CD14-positive monocyte (primary cell): ENCODE data around the gene DOCK3. TPM values are rescaled to one million over a fixed set of nuclear protein-coding genes. Genes with fewer than 3 reads are reported as not detected.

ENCODE experiments used
- DNase-seq, 3 donors: peaks; one replicate each; pipeline ENCODE4 v3.0.0-alpha.2; 2011 to 2022
- H2AFZ ChIP-seq: 2 replicates; pipeline ENCODE4 v1.6.0; 2012; ENCODE audit warnings: mild to moderate bottlenecking, low read depth, low read length, inconsistent platforms; ENCODE audit not compliant: insufficient read depth, poor library complexity, severe bottlenecking
- H3K27ac ChIP-seq, 2 donors: 1 replicate in 1 of 2; 2 replicates in 1 of 2; pipeline ENCODE4 v1.5.1; 2012 to 2013; ENCODE audit warnings: low read length in 2 of 2, control low read depth in 1 of 2, inconsistent platforms in 1 of 2, low read depth in 1 of 2, mild to moderate bottlenecking in 1 of 2
- H3K27me3 ChIP-seq, 2 donors: one replicate each; pipeline versions ENCODE4 v1.6.0 to v1.6.1; 2011 to 2013; ENCODE audit warnings: low read length in 2 of 2; ENCODE audit not compliant: control insufficient read depth in 2 of 2, insufficient read depth in 2 of 2
- H3K36me3 ChIP-seq, 2 donors: replicated peaks in 1 of 2; 1 replicate in 1 of 2; 2 replicates in 1 of 2; pipeline versions ENCODE4 v1.5.1 to v1.6.1; 2012 to 2013; ENCODE audit warnings: low read length in 2 of 2, control low read depth in 1 of 2, inconsistent platforms in 1 of 2, mild to moderate bottlenecking in 1 of 2; ENCODE audit not compliant: insufficient read depth in 2 of 2, control insufficient read depth in 1 of 2
- H3K4me1 ChIP-seq, 2 donors: 1 replicate in 1 of 2; 2 replicates in 1 of 2; pipeline versions ENCODE4 v1.5.1 to v1.6.1; 2012 to 2013; ENCODE audit warnings: low read length in 2 of 2, control low read depth in 1 of 2, inconsistent platforms in 1 of 2, mild to moderate bottlenecking in 1 of 2, moderate library complexity in 1 of 2; ENCODE audit not compliant: insufficient read depth in 2 of 2, control insufficient read depth in 1 of 2
- H3K4me2 ChIP-seq: replicated peaks from 2 replicates; pipeline ENCODE3; 2012; ENCODE audit warnings: low read length, moderate library complexity, mild to moderate bottlenecking; ENCODE audit not compliant: poor library complexity, severe bottlenecking; ENCODE audit errors: extremely low read depth
- H3K4me3 ChIP-seq, 3 experiments: fragments of 200-600 bp in 1 of 3; sonication (generic) in 1 of 3; replicated peaks in 1 of 3; 1 replicate in 2 of 3; 2 replicates in 1 of 3; pipeline ENCODE4 v1.5.1; 2011 to 2013; ENCODE audit warnings: low read length in 3 of 3, mild to moderate bottlenecking in 3 of 3, control low read depth in 2 of 3, low read depth in 2 of 3, inconsistent platforms in 1 of 3, moderate library complexity in 1 of 3
- H3K79me2 ChIP-seq: 2 replicates; pipeline ENCODE4 v1.6.0; 2012; ENCODE audit warnings: mild to moderate bottlenecking, control low read depth, inconsistent platforms, low read length, moderate library complexity; ENCODE audit not compliant: insufficient read depth
- H3K9ac ChIP-seq: 2 replicates; pipeline ENCODE4 v1.6.0; 2017; ENCODE audit warnings: low read length, mild to moderate bottlenecking; ENCODE audit not compliant: insufficient read depth, poor library complexity, severe bottlenecking
- H3K9me3 ChIP-seq, 2 donors: replicated peaks in 1 of 2; 1 replicate in 1 of 2; 2 replicates in 1 of 2; pipeline versions ENCODE4 v1.5.1 to v1.6.1; 2012 to 2013; ENCODE audit warnings: low read length in 2 of 2, control low read depth in 1 of 2; ENCODE audit not compliant: control insufficient read depth in 1 of 2, insufficient read depth in 1 of 2
- H4K20me1 ChIP-seq: 2 replicates; pipeline ENCODE4 v1.6.0; 2012; ENCODE audit warnings: mild to moderate bottlenecking, low read length, control low read depth, moderate library complexity; ENCODE audit not compliant: insufficient read depth
- H3K27ac Mint-ChIP-seq, 7 donors: one replicate each; pipeline ENCODE4 v1.8.0; 2020; ENCODE audit warnings: mild to moderate bottlenecking in 7 of 7, mixed read lengths in 7 of 7, moderate library complexity in 6 of 7, inconsistent platforms in 2 of 7
- H3K27me3 Mint-ChIP-seq, 3 donors: one replicate each; pipeline ENCODE4 v1.8.0; 2021 to 2022; ENCODE audit warnings: low read depth in 3 of 3, mild to moderate bottlenecking in 3 of 3, mixed read lengths in 3 of 3, moderate library complexity in 3 of 3, inconsistent platforms in 1 of 3
- H3K36me3 Mint-ChIP-seq, 2 donors: one replicate each; pipeline ENCODE4 v1.8.0; 2020; ENCODE audit warnings: mixed read lengths in 2 of 2, inconsistent platforms in 1 of 2, mild to moderate bottlenecking in 1 of 2
- H3K4me1 Mint-ChIP-seq: one replicate; pipeline ENCODE4 v1.8.0; 2020; ENCODE audit warnings: mild to moderate bottlenecking, mixed read lengths
- H3K4me3 Mint-ChIP-seq, 2 donors: one replicate each; pipeline ENCODE4 v1.8.0; 2020; ENCODE audit warnings: mild to moderate bottlenecking in 2 of 2, mixed read lengths in 2 of 2, moderate library complexity in 1 of 2
- H3K9me3 Mint-ChIP-seq, 7 donors: one replicate each; pipeline ENCODE4 v1.8.0; 2020 to 2022; ENCODE audit warnings: mixed read lengths in 7 of 7, mild to moderate bottlenecking in 6 of 7, moderate library complexity in 6 of 7, inconsistent platforms in 2 of 7
- CTCF ChIP-seq: fragments of 200-600 bp; IDR thresholded peaks from one replicate; pipeline ENCODE4 v1.8.0; 2022; ENCODE audit warnings: antibody characterized with exemption, mild to moderate bottlenecking
- WGBS: methylation state at CpG from one replicate; pipeline ENCODE4 v1.1.5; 2013; ENCODE audit warnings: missing lambda C conversion rate; ENCODE audit not compliant: insufficient coverage; 5-methylcytosine and 5-hydroxymethylcytosine counted together
- intact Hi-C, 2 donors: fragments of 100-400 bp; cut with micrococcal nuclease; formaldehyde crosslinking; loops; one replicate each; pipeline versions ENCODE4 v1.15.0 to v1.15.1; 2023
- polyA plus RNA-seq, 3 donors: library from polyadenylated mRNA; depleted of rRNA in 1 of 3; unstranded in 2 of 3; stranded (reverse) in 1 of 3; fragments of 300-500 nt in 2 of 3; fragments of >200 nt in 1 of 3; fragmentation: Illumina TruSeq in 2 of 3; gene quantifications; 1 replicate in 2 of 3; 2 replicates in 1 of 3; pipeline ENCODE4 v1.2.3, GENCODE V29; 2012 to 2021

The DOCK3 gene
- polyA plus RNA-seq, 3 donors: 0.03 TPM; not detected in 1

GRCh38 chr3:51163051-51163450 is 488.3 kb downstream of the DOCK3 start:
- Histone ChIP-seq H3K36me3 (no peaks in the 10 kb centered on the region), H3K9ac (no peak overlapping the region), H3K27ac (no peak overlapping the region), H3K4me1 (no peaks in the 10 kb centered on the region), H3K79me2 (no peaks in the 10 kb centered on the region), H2AFZ (no peak overlapping the region), H3K9me3 (no peaks in the 10 kb centered on the region), H3K4me2 (no peak overlapping the region), H4K20me1 (no peaks in the 10 kb centered on the region), H3K27me3 (no peaks in the 10 kb centered on the region), H3K4me3 (no peak overlapping the region)
- Mint-ChIP-seq H3K4me3 (no peak overlapping the region), H3K9me3 (peaks cover 0 to 11% (median 2%) of the 10 kb centered on the region in 7 donors), H3K4me1 (no peaks in the 10 kb centered on the region), H3K27me3 (peaks cover 0 to 2% (median 2%) of the 10 kb centered on the region in 3 donors), H3K27ac (no peak overlapping the region), H3K36me3 (no peaks in the 10 kb centered on the region)
- intact Hi-C loops: no loop called here
- WGBS: no CpG with 5 or more reads among the region's 1 CpG
- DNase-seq: no peak
- TF ChIP-seq CTCF: no peak

DNA sequence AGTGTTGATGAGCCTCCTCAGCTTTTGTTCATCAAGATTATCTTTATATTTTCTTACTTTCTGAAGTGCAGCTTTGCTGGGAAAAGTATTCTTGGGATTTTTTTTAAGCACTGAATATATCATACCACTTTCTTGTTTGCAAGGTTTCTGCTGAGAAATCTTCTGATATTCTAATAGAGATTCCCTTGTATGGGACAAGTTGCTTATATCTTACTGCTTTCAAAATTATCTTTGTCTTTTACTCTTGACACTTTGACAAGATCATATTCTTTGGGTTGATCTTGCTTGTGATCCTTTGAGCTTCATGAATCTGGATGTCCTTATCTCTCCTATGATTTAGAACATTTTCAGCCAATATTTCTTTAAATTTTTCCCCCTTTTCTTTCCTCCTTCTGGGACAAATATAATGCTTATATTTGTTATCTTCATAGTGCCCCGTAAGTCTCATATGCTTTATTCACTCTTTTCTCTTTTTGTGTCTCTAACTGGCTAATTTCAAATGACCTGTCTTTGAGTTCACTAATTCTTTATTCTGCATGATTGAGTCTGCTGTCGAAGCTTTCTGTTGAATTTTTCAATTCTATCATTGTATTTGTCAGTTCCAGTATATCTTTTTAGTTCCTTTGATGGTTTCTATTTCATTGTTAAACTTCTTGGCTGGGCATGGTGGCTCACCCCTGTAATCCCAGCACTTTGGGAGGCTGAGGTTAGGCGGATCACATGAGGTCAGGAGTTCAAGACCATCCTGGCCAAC is 499.0 kb downstream of the DOCK3 start:
- no peak for DNase-seq
- Histone ChIP-seq H3K27ac (no peak overlapping the region), H3K27me3 (no peaks in the 10 kb centered on the region), H3K79me2 (no peaks in the 10 kb centered on the region), H3K9me3 (peaks cover 30% of the 10 kb centered on the region in 2 donors), H3K36me3 (no peaks in the 10 kb centered on the region), H3K4me2 (no peak overlapping the region), H4K20me1 (no peaks in the 10 kb centered on the region), H2AFZ (no peak overlapping the region), H3K4me1 (no peaks in the 10 kb centered on the region), H3K4me3 (no peak overlapping the region), H3K9ac (no peak overlapping the region)
- no peak for TF ChIP-seq CTCF
- Mint-ChIP-seq H3K27me3 (peaks cover under 1 to 4% (median 1%) of the 10 kb centered on the region in 3 donors), H3K27ac (no peak overlapping the region), H3K4me1 (no peaks in the 10 kb centered on the region), H3K36me3 (no peaks in the 10 kb centered on the region), H3K9me3 (peaks cover 27 to 57% (median 44%) of the 10 kb centered on the region in 7 donors), H3K4me3 (no peak overlapping the region)
- intact Hi-C loops: no loop called here
- WGBS: no CpG with 5 or more reads among the region's 3 CpGs
